RWPE1 (cell line): ENCODE data around the gene USP6NL.
"Not testable (repeated sequence)": the region's sequence is repeated elsewhere in the genome, so short reads cannot be mapped to it uniquely, and the experiment has no call there.

Source experiments
- CTCF ChIA-PET: fragments of 350-600 bp; sonication (Branson Sonifier 250); formaldehyde crosslinking; extraction: SDS; loops from one replicate; lab custom pipeline; 2021; lab: Yijun Ruan, JAX
- POLR2A ChIA-PET: fragments of 400-600 bp; formaldehyde crosslinking; extraction: SDS; loops from one replicate; lab custom pipeline; 2020; ENCODE audit warnings: antibody characterized with exemption; ENCODE audit not compliant: low non-redundant PET; lab: Yijun Ruan, JAX
- DNase-seq: peaks from one replicate; pipeline ENCODE4 v3.0.0; 2012; ENCODE audit warnings: low spot score
- H3K27ac ChIP-seq: fragments of 450-650 bp; 2 replicates; pipeline ENCODE4 v1.5.1; 2017
- CTCF ChIP-seq: fragments of 450-650 bp; conservative IDR thresholded peaks from 2 replicates; pipeline ENCODE4 v1.5.1; 2017; ENCODE audit warnings: low read depth, mild to moderate bottlenecking

The USP6NL gene

GRCh38 chr10:11494923-11495322 is 116.5 kb downstream of the USP6NL start:
- DNase-seq, POLR2A ChIA-PET, H3K27ac ChIP-seq: not testable (repeated sequence)
- CTCF ChIA-PET = interaction anchor here (0.6 to 0.7 kb wide), 2 partner anchors 1072 to 1334 kb away, joined by 3 to 6 read pairs; no protein-coding TSS in a partner anchor
- TF ChIP-seq CTCF = peak; percentile 48

- no peak overlapping the region for H3K27ac ChIP-seq
- TF ChIP-seq CTCF = no peak
- CTCF ChIA-PET = interaction anchor here (0.6 to 0.7 kb wide), 2 partner anchors 27 to 69 kb away, joined by 3 to 4 read pairs; no protein-coding TSS in a partner anchor
- DNase-seq = no peak
- POLR2A ChIA-PET = no interaction called here
Measured at GRCh38 chr10:11493646-11494045, 117.8 kb downstream of the USP6NL start.

- POLR2A ChIA-PET = no interaction called here
- CTCF ChIA-PET = no interaction called here
Measured at GRCh38 chr10:11491087-11491486, 120.4 kb downstream of the USP6NL start.

GRCh38 chr10:11489591-11489990 is 121.9 kb downstream of the USP6NL start:
- no peak for DNase-seq
- ChIA-PET POLR2A (no interaction called here), CTCF (no interaction called here)
- TF ChIP-seq CTCF = no peak
- no peak overlapping the region for H3K27ac ChIP-seq

More at GRCh38 chr10:11491087-11491486, 120.4 kb downstream of the USP6NL start:
- no peak for TF ChIP-seq CTCF
- no peak overlapping the region for H3K27ac ChIP-seq
- no peak for DNase-seq

- ChIA-PET POLR2A (no interaction called here), CTCF (no interaction called here)
- no peak for DNase-seq
- H3K27ac ChIP-seq = no peak overlapping the region
- no peak for TF ChIP-seq CTCF
Measured at GRCh38 chr10:11488126-11488525, 123.3 kb downstream of the USP6NL start.

- POLR2A ChIA-PET = no interaction called here
- CTCF ChIA-PET = interaction anchor here (0.6 to 0.7 kb wide), 3 partner anchors 127 to 863 kb away, joined by 3 to 5 read pairs (median 3); no protein-coding TSS in a partner anchor
- TF ChIP-seq CTCF = no peak
- H3K27ac ChIP-seq = no peak overlapping the region
- no peak for DNase-seq
Measured at GRCh38 chr10:11483201-11484148, 128.0 kb downstream of the USP6NL start.
